Measurements from ENCODE around the gene UBALD1. TPM values are rescaled to one million over a fixed set of nuclear protein-coding genes. Genes with fewer than 3 reads are reported as not detected.

The UBALD1 gene
- polyA plus RNA-seq, 1 donor from 2014 or later, result 6.7 TPM

DNA sequence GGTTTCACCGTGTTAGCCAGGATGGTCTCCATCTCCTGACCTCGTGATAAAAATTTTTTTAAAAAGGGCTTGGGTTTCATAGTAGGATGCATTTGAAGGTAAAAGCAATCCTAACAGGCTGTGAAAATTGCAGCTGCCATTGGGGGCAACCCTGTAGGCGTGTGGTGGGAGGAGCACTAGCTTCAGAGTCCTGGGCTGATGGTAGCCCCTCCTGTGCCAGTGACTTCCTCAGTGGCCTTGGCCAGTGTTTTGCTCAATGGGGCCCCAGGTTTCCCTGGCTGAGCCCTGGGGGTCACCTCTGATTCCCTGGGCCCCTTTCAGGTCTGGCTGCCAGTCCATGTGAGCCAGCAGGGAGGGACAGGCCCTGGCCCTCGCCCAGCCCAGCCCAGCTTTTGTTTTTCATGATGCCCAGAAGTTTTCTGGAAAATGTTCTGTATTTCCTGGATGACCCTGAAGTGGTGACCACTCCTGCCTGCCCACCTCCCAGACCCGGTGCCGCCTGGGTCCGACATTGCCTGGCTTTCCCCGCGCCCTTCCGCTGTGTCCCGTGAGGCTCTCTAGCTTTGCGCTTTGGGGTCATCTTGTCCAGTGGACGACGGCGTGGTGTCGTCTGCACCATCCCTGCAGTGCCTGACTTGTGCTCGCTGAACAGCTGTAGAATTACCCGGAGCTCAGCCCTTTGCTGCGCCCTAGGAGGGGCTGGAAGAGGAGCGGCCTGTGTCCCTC lies 19.4 kb upstream of the UBALD1 start:
- H3K36me3 Mint-ChIP-seq, result peaks cover 6% of the 10 kb centered on the region
- H3K4me1 Mint-ChIP-seq, result peaks cover 3 to 11% (median 5%) of the 10 kb centered on the region in 3 donors
- H3K9me3 Mint-ChIP-seq, result no peaks in the 10 kb centered on the region
- no peak overlapping the region for H3K4me3 Mint-ChIP-seq
- no peaks in the 10 kb centered on the region for H3K27me3 Mint-ChIP-seq
- no peak overlapping the region for H3K27ac Mint-ChIP-seq

- H3K9me3 Mint-ChIP-seq, result no peaks in the 10 kb centered on the region
- H3K4me3 Mint-ChIP-seq, result peak overlapping the region in 1 of 4 donors; percentile 45
- peaks cover 6% of the 10 kb centered on the region for H3K36me3 Mint-ChIP-seq
- no peak overlapping the region for H3K27ac Mint-ChIP-seq
- H3K27me3 Mint-ChIP-seq, result no peaks in the 10 kb centered on the region
- H3K4me1 Mint-ChIP-seq, result peaks cover 4 to 20% (median 11%) of the 10 kb centered on the region in 3 donors
These were observed 16.8 kb upstream of the UBALD1 start for GRCh38 chr16:4631444-4631843.

DNA sequence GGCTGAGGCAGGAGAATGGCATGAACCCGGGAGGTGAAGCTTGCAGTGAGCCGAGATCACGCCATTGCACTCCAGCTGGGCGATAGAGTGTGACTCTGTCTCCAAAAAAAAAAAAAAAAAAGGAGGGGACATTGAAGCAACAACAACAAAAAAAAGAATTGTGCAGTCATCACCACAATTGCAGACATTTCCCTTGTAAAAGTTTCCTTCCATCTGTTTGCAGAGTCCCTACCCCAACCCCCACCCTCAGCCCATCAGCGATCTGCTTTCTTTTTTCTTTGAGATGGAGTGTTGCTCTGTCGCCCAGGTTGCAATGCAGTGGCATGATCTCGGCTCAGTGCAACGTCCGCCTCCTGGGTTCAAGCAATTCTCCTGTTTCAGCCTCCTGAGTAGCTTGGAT lies 13.6 kb upstream of the UBALD1 start:
- H3K4me1 Mint-ChIP-seq, result peaks cover 12 to 42% (median 28%) of the 10 kb centered on the region in 3 donors
- peaks cover 4% of the 10 kb centered on the region for H3K36me3 Mint-ChIP-seq
- H3K9me3 Mint-ChIP-seq, result no peaks in the 10 kb centered on the region
- H3K4me3 Mint-ChIP-seq, result peak overlapping the region in 2 of 4 donors; percentile 20 to 83
- no peak overlapping the region for H3K27ac Mint-ChIP-seq
- H3K27me3 Mint-ChIP-seq, result no peaks in the 10 kb centered on the region

DNA sequence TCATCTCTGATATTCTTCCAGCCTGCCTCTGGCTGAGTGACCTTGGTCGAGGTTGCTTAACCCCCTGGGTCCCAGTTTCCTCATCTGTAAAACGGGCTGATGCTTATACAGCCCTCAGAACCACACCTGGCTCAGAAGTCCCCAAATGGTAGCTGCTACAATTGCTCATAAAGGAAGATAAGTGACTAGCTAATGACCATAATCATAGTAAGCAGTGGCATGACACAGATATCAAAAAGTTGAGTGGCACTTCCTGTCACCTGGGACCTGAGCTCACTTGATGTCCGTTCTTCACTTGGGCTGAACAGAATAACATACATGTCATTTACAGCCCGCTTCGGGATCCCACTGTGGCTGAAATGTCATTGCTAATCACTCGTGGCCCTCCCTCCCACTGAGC lies 11.7 kb upstream of the UBALD1 start:
- H3K4me3 Mint-ChIP-seq, result peak overlapping the region; percentile 88 to 99 (median 94)
- H3K36me3 Mint-ChIP-seq, result peaks cover 4% of the 10 kb centered on the region

GRCh38 chr16:4625560-4626159 lies 11.0 kb upstream of the UBALD1 start:
- H3K27ac Mint-ChIP-seq, result peak overlapping the region; percentile 93 to 100 (median 95)
- H3K27me3 Mint-ChIP-seq, result no peaks in the 10 kb centered on the region
- H3K4me1 Mint-ChIP-seq, result peaks cover 12 to 33% (median 28%) of the 10 kb centered on the region in 3 donors
- no peaks in the 10 kb centered on the region for H3K9me3 Mint-ChIP-seq
- H3K4me3 Mint-ChIP-seq, result peak overlapping the region; percentile 88 to 99 (median 94)
- no peaks in the 10 kb centered on the region for H3K36me3 Mint-ChIP-seq

More for the DNA sequence above, 11.7 kb upstream of the UBALD1 start:
- Mint-ChIP-seq H3K9me3 (no peaks in the 10 kb centered on the region), H3K4me1 (peaks cover 12 to 38% (median 28%) of the 10 kb centered on the region in 3 donors), H3K27me3 (no peaks in the 10 kb centered on the region), H3K27ac (peak overlapping the region; percentile 82 to 93 (median 91))

DNA sequence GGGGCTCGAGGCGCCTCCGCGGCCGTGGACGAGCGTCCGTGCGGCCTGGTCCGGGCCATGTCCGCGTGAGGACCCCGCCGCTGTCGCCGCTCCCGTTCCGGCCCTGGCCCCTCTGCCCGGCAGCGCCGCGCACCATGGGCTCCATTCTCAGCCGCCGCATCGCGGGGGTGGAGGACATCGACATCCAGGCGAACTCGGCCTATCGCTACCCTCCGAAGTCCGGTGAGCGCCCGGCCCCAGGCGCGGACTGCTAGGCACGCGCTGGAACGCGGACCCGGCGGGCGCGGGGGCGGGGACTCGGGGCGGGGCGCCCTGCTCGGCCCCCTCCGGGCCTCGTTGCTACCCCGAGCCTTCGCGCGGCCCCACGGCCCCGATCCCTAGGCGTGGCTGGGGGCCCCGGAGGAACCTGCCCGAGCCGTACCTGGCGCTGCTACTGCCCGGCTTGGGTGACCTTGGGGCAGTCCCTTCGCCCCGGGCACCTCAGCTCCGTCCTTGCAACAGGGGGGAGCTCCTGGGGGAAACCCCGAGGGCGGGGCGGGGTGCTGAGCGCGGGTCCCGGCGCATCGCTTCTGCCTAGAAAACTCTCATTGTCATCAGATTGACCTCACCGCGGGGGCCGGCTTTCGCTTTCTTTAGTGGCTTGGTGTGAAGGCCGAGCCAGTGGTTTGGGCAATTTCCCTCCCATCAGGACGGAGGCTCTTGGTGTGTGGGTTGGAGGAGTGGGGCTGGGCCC lies 10.3 kb upstream of the UBALD1 start:
- Mint-ChIP-seq H3K4me3 (peak overlapping the region; percentile 88 to 99 (median 94)), H3K9me3 (no peaks in the 10 kb centered on the region), H3K27ac (peak overlapping the region; percentile 93 to 100 (median 95)), H3K36me3 (no peaks in the 10 kb centered on the region), H3K4me1 (peaks cover 12 to 33% (median 28%) of the 10 kb centered on the region in 3 donors), H3K27me3 (no peaks in the 10 kb centered on the region)

DNA sequence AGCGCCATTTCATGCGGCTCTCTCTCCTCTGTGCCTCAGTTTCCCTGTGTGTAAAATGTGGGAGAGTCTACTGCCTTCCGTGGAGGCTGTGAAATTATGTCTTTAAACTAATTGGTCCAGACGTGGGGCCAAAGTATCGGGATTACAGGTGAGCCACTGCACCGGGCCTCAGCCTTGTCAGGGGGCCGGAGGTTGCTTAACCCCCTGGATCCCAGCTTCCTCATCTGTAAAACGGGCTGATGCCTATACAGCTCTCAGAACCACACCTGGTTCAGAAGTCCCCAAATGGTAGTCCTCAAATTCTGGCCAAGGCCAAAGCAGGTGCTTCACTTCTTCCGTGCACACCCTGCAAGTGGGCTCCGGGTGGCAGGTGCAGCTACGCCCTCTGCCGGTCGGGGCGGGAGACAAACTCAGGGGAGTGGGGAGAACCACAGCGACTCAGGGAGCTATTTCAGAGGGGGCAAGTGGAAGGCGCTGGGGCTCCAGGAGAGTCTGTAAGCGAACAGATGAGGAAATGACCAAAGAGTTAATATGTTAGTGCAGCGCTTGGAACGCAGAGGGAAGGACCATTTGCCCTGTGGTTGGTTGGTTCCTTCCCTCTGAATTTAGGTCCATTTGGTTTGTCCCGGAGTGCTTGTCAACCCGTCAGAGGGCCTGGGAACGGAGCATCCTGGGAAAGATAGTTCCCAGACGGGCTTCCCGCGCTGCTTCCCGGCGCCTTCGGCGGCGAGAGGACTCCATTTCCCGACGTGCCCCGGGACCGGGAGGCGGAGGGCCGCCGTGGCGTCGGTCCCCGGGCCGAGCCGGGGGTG lies 9.5 kb upstream of the UBALD1 start, which contains the start of gene MGRN1:
MGRN1 (plus strand) TSS at position 812 of the 812 bp plus-strand sequence. CDS start 135 bp downstream, outside the sequence.
- H3K9me3 Mint-ChIP-seq, result no peaks in the 10 kb centered on the region
- H3K36me3 Mint-ChIP-seq, result no peaks in the 10 kb centered on the region
- peak within 1 kb of the TSS; percentile 88 to 99 (median 94) for H3K4me3 Mint-ChIP-seq
- H3K27ac Mint-ChIP-seq, result peak within 1 kb of the TSS; percentile 95 to 100 (median 97)
- H3K4me1 Mint-ChIP-seq, result peaks cover 12 to 32% (median 28%) of the 10 kb centered on the region in 3 donors
- no peaks in the 10 kb centered on the region for H3K27me3 Mint-ChIP-seq

DNA sequence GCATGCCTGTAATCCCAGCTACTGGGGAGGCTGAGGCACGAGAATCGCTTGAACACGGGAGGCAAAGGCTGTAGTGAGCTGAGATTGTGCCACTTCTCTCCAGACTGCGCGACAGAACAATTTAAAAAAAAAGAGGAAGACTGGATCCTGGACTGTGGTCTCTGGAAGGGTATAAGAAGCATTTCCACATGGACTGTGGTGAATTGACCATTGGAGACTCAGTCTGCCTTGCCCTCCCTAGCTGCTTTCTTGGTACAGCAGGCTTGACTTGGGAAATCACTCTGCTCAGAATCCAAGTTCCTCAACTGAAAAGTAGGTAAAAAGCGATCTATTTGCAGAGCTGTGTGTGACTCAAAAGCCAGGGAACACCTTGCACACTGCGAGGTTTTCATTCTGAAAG lies 8.9 kb upstream of the UBALD1 start:
- Mint-ChIP-seq H3K27me3 (no peaks in the 10 kb centered on the region), H3K36me3 (no peaks in the 10 kb centered on the region), H3K4me3 (peak overlapping the region; percentile 75 to 97 (median 90)), H3K9me3 (no peaks in the 10 kb centered on the region), H3K27ac (peak overlapping the region in 2 of 3 donors; percentile 39 to 62), H3K4me1 (peaks cover 12 to 29% (median 26%) of the 10 kb centered on the region in 3 donors)

- Mint-ChIP-seq H3K27ac (peak overlapping the region in 1 of 3 donors; percentile 59), H3K9me3 (no peaks in the 10 kb centered on the region), H3K27me3 (no peaks in the 10 kb centered on the region), H3K4me3 (peak overlapping the region in 2 of 4 donors; percentile 38 to 41), H3K4me1 (peaks cover 7 to 12% (median 8%) of the 10 kb centered on the region in 3 donors), H3K36me3 (no peaks in the 10 kb centered on the region)
These were observed 4.1 kb upstream of the UBALD1 start for GRCh38 chr16:4618645-4619418.

GRCh38 chr16:4617880-4618279 lies 3.2 kb upstream of the UBALD1 start:
- H3K9me3 Mint-ChIP-seq, result no peaks in the 10 kb centered on the region
- H3K4me1 Mint-ChIP-seq, result peaks cover 8 to 9% (median 9%) of the 10 kb centered on the region in 3 donors
- H3K27ac Mint-ChIP-seq, result peak overlapping the region in 2 of 3 donors; percentile 59 to 71
- no peaks in the 10 kb centered on the region for H3K36me3 Mint-ChIP-seq
- H3K4me3 Mint-ChIP-seq, result peak overlapping the region in 2 of 4 donors; percentile 38 to 73
- H3K27me3 Mint-ChIP-seq, result no peaks in the 10 kb centered on the region

GRCh38 chr16:4616047-4616811 lies 1.5 kb upstream of the UBALD1 start:
- Mint-ChIP-seq H3K27me3 (no peaks in the 10 kb centered on the region), H3K36me3 (no peaks in the 10 kb centered on the region), H3K4me3 (peak overlapping the region; percentile 93 to 99 (median 96)), H3K27ac (peak overlapping the region; percentile 93 to 99 (median 93)), H3K4me1 (peaks cover 9 to 10% (median 9%) of the 10 kb centered on the region in 3 donors), H3K9me3 (no peaks in the 10 kb centered on the region)

DNA sequence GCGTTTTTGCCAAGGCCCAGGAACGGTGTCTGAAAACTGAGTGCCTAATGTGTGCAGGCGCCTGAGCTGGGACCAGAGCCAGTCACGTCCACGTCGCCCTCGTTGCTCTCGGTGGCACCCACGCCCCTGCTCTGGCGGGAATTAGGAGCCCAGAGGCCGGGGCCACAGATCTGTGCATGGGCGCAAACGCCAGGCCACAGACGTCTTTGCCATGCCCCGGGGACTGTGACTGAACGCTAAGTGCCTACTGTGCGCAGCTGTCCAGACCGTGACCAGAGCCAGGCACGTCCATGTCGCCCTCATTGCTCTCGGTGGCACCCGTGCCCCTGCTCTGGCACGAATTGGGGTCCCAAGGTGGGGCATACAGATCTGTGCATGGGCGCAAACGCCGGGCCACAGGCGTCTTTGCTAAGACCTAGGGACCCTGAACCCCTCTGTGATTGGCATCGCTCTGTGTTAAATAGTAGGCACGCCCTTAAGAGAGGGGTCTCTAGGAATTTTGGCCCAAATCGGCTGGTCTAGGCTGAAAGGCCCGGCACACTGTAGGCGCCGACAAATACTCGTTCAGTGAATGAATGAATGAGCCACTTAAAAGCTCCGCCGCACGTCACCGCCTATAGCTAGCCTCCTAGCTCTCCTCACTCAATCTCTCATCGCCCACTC lies 827 bp upstream of the UBALD1 start:
- no peaks in the 10 kb centered on the region for H3K27me3 Mint-ChIP-seq
- H3K4me1 Mint-ChIP-seq, result peaks cover 9 to 10% (median 9%) of the 10 kb centered on the region in 3 donors
- peak overlapping the region; percentile 93 to 99 (median 96) for H3K4me3 Mint-ChIP-seq
- H3K36me3 Mint-ChIP-seq, result no peaks in the 10 kb centered on the region
- no peaks in the 10 kb centered on the region for H3K9me3 Mint-ChIP-seq
- H3K27ac Mint-ChIP-seq, result peak overlapping the region; percentile 93 to 98 (median 93)

All from IgD-negative memory B cell (primary cell).